Activated T-helper 17 cell treated with anti-CD3 and anti-CD28 coated beads, Interleukin-2, amount 50 U/mL, for 72 hours (primary cell): ENCODE results near the gene ACSM6. TPM values are rescaled to one million over a fixed set of nuclear protein-coding genes. Genes with fewer than 3 reads are reported as not detected.

Experiments used
- total RNA-seq, 2 donors: library from RNA; stranded (reverse); gene quantifications; one replicate each; pipeline ENCODE4 v1.2.3, GENCODE V29; 2022

ACSM6 gene
- total RNA-seq, 2 donors from 2014 or later = not detected

Other genes with a start within 250 kb of the ACSM6 start
- under 1 TPM; 0.16 to 0.17 TPM for gene CYP2C8, start 124.7 kb upstream of the ACSM6 start, total RNA-seq
- 1 to 10 TPM in 1 of 2 donors, under 1 TPM in 1; 0.42 to 3.5 TPM for gene PDLIM1, start 96.8 kb downstream of the ACSM6 start, total RNA-seq